Activated naive CD4-positive, alpha-beta T cell treated with Interleukin-2 at 50 U/mL for 16 hours (primary cell): ENCODE results near the gene MYO18B.

ENCODE experiments used
- DNase-seq: peaks from one replicate; pipeline ENCODE4 v3.0.0-alpha.2; 2020

The MYO18B gene

DNA sequence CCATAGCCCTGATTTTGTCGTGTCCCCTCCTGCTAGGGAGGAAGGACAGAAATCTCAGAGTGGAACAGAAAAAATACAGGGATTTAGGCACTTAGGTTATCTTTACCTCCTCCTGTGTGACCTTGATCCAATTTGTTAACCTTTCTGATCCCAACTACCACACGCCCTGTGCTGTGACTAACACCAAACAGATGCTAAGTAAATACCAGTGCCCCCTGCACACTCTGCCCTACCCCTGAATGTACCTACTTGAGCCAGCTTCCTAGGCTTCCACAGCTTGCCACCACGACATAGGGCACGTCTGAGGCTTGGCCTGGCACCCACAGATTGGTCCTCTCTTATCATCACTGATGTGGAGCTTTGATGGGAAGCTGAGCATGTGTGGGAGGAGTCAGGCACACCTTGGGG is 9.2 kb downstream of the MYO18B start:
- no peak for DNase-seq

DNA sequence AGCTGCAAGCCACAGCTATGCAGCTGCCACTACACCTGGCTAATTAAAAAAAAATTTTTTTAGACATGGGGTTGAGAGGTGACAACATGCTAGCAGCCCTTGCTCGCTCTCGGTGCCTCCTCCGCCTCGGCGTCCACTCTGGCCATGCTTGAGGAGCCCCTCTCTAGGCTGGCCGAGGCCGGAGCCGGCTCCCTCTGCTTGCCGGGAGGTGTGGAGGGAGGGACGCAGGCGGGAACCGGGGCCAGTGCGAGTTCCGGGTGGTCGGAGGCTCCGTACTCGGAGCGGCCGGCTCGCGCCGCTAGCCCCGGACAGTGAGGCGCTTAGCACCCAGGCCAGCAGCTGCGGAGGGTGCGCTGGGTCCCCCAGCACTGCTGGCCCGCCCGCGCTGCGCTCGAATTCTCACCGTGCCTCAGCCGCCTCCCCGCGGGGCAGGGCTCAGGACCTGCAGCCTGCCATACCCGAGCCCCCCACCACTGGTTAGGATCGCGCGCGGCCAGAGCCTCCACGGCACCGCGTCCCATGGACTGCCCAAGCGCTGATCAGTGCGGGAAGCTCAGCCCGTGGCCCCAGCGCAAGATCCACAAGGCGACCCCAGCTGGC is 10.7 kb downstream of the MYO18B start:
- DNase-seq = no peak

DNA sequence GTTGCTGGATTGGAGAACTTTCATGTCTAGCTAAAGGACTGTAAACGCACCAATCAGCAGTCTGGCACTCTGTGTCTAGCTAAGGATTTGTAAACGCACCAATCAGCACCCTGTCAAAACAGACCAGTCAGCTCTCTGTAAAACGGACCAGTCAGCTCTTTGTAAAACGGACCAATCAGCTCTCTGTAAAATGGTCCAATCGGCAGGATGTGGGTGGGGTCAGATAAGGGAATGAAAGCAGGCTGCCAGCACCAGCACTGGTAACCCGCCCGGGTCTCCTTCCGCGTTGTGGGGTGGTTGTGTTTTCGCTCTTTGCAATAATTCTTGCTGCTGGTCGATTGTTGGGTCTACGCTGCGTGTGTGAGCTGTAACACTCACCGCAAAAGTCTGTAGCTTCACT is 11.3 kb downstream of the MYO18B start:
- DNase-seq = no peak

DNA sequence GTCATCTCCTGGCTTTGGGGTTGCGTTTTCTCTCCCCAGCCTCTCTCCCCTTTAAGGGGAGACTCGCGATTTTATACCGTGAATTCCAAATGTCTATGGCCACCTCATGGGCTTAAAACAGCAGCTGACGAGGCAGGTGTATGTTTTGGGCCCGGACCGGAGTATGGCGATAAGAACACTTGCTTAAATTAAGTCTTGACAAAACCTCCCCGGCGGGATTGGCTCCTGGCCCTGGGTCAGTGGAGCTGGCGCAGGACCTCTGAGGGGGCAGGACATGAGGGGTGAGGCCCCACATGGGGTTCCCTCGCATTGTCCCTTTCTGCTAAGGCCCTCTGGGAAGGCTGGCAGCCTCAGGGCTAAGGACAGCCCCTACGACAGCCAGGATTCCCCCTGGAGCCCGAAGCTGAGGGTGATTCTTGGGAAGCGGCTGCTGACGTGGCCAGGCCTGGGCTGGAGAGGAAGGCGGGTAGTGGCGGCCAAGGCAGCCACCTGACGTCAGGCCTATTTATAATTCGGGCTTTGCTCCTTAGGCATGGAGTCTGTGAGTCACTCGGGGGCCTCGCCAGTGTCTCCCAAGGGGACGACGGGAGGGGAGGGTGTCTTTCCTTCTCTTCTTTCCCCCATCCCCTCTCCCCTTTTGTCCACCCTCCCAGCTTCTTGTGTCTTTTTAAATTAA is 12.7 kb downstream of the MYO18B start:
- no peak for DNase-seq

DNA sequence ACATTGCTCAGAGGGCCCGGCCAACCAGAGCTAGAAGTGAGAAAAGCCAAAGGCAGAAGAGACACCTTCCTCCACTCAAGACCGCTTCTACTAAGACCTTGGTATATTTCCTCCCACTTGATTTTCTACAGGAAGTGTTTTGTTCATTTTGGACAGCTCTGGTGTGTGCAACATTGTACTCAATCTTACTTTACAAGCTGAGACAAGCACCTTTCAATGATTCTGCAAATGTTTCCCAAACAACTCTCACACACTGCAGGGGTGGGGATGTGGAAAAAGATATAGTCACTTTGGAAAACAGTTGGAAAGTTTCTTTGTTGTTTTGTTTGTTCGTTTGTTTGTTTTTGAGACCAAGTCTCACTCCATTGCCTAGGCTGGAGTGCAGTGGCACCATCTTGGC is 15.7 kb downstream of the MYO18B start:
- DNase-seq = no peak

DNA sequence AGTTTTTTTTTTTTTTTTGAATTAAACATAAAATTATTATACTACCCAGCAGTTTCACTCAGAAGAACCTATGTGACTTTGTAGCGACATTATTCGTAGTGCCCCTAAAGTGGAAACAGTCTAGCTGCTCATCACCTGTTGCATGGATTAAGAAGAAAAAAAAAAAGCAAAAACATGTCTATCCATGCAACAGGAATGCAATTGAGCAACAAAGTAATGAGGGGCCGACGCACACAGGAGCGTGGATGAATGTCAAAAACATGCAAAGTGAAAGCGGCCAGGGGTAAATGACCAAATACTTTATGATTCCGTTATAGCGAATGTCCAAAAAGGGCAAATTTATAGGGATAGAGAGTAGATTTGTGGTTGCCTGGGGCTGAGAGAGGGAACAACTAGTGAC is 16.3 kb downstream of the MYO18B start:
- no peak for DNase-seq

DNA sequence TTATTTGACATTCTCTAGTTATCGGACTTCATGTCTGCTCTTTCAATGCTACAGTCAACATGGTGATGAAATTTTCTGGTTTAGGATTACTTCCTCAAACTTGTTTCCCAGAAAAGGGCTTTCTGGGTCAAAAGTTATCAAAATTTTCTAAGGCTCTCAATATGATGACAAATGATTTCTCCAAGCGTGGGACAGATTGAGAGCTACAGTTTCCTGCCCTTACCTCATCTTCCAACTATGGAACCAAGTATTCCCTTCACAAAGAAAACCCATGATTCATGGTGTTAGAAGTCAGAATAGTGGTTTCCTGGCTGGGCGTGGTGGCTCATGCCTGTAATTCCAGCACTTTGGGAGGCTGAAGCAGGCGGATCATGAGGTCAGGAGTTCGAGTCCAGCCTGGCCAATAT is 17.8 kb downstream of the MYO18B start:
- DNase-seq = no peak

DNA sequence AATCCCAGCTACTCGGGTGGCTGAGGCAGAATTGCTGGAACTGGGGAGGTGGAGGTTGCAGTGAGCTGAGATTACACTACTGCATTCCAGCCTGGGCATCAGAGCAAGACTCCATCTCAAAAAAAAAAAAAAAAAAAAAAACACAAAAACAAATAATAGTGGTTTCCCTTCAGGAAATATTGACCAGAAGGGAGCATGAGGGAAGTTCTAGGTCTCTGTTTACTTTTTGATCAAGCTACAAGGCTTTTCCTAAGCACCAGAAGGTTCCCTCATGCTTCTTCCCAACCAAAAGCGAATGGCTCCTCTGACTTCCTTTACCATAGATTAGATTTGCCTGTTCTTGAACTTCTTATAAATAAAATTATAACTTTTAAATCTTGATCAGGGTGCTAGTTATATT is 18.3 kb downstream of the MYO18B start:
- DNase-seq = no peak

DNA sequence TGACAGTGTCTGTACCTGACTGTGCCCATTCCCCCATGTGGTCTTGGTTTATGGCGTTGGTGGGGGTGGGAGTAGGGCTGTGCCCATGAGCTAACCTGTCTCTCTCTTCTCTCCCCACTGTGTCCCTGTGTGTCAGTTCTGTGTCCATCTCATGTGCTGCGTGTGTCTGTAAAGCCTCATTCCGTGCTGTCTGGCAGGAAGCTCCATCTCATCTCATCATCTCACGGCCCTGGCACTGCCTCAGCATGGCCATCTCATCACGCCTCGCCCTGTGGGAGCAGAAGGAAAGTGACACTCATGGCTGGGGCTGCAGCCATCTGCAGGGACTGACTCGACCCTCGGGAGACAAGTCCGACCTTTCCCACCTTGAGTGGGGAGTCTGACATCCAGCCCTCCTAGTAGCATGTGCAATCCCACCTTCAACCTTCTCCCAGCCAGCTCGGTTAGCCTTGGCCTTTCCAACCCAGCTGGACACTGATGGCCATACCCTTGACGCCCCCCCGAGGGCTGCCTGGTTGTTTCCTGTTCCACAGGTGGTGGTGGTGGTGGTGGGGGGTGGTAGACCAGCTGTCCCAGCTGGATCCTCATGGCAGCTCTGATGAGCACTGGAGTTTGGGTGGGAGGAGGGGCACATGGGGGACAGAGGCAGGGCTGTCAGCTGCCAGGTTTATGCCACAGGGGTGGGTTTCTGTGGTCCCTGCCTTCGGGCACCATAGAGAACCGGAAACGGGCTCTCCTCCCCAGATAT is 19.0 kb downstream of the MYO18B start:
- DNase-seq = no peak

DNA sequence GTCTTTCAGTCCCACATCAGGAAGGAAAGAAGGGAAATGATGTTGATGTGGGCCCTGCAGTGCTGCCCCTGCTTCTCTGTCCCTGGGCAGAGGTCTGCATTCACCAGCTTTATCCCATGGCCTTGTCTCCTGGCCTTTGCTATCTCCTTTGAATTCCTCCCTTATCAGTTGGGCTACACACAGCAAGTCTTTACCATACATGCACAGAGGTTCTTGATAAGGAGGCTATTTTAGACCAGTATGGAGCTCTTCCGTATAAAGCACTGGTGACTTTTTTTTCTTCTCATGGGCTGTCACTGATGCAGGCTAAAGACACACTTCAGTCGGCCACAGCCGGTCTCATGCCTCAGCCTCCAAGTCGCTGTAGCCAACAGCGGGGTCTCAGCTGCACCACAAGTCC is 20.2 kb downstream of the MYO18B start:
- DNase-seq = no peak

DNA sequence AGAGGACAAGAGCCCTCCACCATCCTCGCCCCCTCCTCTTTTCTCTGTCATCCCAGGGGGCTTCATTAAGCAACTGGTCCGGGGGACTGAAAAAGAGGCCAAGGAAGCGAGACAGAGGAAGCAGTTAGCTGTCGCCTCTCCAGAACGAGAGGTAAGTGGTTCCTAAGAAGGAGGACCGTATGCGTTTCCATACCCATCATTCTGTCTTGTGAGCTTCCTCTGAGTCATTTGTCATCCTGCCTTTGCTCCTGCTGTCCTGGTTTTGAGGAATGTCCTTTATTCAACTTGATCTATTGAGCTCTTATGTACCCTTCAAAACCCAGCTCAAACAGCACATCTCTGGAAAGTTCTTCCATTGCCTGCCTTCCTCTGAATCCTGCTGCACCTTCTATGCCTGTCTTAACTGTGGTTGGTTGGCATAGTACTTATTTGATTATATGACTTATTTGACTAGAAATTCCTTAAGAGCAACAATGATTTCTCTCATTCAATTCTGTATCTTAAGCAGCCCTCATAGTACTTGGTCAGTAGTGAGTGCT is 21.3 kb downstream of the MYO18B start:
- DNase-seq = no peak

DNA sequence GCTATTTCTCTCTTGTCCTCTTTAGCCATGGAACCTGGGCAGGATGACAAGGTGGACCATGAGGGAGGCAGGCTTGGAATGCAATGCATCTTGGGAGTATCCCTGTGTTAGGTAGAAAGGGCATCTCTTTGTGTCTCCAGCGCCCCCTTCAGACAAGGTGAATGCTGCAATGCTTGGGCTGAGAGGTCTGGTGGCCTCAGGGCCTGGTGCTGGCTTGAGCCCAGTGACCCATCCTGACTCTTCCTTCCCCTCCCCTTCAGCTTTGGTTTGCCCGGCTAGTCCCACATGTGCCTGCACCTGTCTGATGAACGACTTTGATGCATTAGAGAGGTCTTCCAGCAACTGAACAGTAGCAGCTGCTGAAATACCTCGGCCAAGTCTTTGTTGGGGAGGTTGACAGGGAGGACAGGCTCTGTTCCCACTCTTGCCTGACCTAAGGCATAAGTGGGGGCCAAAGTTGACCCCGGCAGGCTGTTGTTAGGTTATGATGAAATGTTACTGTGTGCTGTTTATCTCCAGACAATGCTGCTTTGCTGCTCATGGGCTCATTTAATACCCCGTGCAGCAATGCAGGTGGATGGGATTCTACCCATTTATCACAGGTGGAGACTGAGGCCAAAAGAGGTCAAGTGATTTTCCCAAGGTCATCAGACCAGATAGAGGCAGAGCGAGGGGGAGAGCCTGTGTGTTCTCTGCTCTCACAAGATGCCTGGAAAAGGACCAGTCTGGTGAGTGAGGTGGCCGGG is 22.5 kb downstream of the MYO18B start:
- DNase-seq = no peak

DNA sequence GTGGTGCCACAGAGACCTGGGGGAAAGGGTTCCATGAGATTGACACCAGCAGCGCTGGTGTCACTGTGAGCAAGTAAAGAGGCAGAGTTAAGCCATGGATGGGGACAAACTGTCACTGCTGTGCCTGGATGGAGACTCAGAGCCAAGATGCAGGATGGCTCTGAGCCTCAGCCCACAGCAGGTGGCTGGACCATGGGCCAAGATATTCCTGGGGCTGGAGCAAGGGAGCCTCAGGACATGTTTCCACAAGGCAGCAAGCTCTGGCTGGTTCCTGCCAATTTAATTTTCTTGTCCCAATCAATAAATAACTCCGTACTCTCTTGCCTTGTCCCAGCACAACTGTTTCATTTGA is 23.0 kb downstream of the MYO18B start:
- no peak for DNase-seq

DNA sequence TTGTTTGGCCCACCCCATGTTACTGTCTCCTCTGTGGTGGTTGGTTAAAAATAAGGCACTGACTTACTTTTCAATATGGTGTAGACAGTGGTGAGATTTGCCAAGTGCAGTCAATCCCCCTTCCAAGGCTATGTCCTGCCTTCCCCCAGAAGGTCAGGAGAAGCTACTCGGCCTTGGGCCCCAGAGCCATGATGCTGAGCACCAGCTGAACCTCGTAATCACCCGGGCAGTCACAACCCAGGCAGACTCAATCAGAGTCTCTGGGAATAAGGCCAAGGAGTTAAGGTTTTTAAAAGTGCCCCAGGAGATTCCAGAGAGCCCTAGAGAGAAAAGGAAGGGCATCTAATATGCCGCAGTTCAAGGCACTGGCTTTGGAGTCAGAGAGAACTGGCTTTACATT is 23.8 kb downstream of the MYO18B start:
- DNase-seq = no peak

DNA sequence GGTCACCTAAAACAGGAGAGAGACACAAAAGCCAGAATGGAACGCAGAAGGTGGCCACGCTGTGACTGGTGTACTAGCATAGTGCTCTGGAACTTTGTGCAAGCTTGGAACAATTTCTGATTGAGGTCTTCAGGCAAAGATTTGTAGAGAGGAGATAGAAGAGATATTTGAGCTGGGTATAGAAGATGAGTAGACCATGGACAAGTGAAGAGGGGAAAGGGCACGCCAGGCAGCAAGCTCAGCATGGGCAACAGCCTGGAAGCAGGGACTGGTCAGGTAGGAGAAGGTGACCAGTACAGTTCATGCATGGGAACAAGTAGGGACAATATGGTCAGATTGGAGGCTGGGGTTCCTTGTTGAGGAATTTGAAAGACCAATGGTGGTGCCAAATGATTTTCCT is 24.4 kb downstream of the MYO18B start:
- no peak for DNase-seq

DNA sequence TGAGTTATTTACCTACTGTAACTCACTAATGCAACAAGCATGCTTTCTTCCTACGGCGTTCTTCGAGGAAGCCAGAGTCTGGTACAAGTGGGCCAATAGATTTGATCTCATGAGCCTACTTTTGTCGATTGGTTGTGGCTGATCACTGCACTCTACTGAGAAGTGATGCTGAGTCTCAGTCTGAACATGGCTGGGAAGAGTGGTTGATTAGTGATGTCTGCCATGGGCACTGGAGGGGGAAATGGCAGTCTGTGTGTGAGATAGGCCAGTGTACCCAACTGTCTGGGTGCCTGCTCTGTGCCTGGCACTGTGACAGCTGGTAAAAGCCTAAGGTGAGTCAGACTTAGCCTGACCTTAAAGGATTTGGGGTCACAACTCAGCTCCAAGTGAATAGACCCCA is 28.3 kb downstream of the MYO18B start:
- DNase-seq = no peak

DNA sequence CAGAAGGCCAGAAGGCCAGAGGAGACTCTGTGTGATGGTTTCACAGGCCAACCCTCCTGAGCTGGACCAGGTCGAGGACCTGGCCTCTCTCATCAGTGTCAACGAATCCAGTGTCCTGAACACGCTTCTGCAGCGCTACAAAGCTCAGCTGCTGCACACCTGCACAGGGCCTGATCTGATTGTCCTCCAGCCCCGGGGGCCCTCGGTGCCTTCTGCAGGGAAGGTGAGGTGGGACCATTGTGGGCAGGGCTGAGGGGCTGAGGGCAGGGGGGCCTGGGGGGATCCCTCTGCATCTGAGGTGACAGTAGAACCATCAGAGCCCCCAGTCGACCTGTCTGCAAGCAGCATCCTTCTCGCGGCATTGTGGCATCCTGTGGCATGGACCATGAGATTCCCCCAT is 30.3 kb downstream of the MYO18B start:
- no peak for DNase-seq

DNA sequence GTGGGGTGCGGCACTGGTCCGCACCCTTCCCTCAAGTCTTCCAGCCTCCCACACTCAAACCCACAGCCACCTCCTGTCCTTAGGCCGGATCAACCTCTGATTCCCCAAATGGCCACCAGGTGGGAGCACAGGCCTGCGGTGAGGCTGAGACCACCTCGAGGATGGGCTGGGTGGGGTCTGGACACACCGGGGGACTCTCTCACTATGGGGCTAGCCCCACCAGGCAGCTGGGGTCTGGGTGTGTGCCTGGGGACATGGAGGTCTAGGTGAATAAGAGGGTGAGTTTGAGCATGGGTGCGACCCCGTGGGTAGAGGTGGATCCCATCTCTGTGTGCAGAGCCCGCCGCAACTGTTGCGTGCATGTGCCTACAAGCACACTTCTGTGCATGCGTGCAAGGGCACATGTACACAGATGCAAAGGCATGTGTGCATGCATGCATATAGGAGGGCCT is 32.6 kb downstream of the MYO18B start:
- no peak for DNase-seq

DNA sequence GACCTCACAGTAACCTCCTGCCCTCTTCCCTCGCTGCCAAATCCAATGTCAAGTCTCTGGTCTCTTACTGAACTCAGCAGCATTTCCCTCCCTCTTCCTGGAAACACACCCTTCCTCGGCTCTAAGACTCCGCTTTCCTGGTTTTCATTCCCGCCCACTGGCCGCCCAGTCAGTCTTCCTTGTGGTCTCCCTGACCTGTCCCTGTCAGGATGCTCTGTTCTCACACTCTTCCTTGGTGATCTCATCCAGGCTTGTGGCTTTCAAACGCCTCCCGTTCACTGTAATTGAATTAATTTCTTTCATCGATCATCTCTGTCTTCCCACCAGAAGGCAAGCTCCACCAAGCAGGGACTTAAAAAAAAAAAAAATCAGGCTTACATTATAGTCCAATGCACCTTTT is 33.5 kb downstream of the MYO18B start:
- DNase-seq = no peak

DNA sequence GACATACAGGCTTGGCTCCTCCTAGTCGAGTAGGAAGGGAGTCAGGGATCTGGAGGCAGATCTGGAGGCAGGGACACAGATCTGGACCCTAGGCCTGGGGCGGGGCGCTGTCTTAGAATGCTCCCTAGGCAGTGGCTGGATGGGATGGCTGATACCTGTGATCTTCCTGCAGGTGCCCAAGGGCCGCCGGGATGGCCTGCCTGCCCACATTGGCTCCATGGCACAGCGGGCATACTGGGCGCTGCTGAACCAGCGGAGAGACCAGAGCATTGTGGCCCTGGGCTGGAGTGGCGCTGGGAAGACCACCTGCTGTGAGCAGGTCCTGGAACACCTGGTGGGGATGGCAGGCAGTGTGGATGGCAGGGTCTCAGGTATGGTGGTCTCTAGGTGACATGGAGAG is 35.4 kb downstream of the MYO18B start:
- no peak for DNase-seq

DNA sequence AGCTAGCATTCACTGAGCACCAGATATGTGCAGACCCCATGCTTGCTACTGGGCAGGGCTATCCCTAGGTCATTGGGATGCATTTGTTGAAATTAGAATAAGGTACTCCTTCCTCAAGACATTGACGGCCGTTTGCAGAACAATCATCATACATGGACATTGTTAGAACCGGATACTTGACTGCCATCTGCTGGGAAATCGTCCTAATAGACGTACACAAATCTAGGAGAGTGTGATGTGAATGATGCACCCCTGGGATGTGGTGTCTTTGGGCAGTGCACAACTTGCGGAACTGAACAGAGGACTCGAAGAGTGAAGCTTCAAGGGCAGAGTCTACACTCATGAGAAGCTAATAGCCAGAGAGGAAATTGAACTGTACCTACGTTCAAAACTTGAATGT is 35.9 kb downstream of the MYO18B start:
- no peak for DNase-seq

DNA sequence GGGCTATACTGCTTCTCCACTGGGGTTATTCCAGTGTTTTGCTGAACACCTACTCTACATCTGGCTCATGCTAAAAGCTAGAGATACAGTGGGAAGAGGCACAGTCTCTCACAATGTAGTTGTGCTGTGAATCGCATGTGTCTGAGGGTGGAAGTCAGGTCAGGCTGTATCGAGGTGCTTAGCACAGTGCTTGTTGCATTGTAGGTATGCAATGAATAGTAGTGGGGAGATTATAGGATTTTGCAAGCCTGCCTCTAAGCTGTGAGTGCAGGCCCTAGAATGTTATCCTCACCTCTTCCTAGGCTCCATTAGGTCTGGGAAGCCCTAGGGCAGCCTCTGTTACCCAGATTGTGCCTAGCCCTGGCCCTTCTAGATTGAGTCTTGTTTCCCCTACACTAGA is 37.4 kb downstream of the MYO18B start:
- DNase-seq = no peak

DNA sequence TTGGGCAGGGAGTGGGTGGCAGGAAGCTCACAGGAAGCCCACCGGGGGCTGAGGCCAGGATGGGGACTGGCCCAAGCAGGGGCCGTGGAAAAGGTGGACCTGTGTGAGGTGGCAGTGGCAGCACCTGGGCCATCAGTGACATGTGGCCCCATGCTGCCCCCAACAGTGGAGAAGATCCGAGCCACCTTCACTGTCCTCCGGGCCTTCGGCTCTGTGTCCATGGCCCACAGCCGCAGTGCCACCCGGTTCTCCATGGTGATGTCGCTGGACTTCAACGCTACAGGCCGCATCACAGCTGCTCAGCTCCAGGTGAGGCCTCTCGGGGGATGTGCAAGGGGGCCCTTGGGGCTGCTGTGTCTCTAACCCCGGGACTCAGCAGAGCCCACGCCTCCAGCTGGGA is 37.9 kb downstream of the MYO18B start:
- no peak for DNase-seq

DNA sequence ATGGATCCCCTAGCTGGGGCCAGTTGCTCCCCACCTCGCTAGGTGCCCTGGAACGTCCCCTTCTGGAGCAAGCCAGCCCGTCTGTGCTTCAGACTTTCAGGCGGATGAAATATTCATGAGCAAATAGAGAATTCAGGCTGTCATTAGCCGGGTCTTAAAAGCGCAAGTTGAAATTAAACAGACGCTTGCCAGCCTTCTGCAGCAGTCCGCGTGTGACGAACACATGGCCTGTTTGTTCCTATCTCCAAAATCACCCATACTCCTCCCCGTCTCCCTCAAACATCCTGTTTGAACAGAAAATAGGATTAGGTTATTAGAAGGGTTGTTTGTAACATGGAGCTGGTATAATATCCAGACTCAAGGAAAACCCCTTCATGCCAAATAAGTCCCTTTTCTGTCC is 38.7 kb downstream of the MYO18B start:
- no peak for DNase-seq
